BLaER1 (cell line): ENCODE measurements around the gene STYXL1.
"Not testable (repeated sequence)": the region's sequence is repeated elsewhere in the genome, so short reads cannot be mapped to it uniquely, and the experiment has no call there.

Experiments used
- H3K27ac ChIP-seq: shearing (Covaris generic); formaldehyde crosslinking; 2 replicates; pipeline ENCODE4 v1.8.1; 2022
- H3K27me3 ChIP-seq: shearing (Covaris generic); formaldehyde crosslinking; 2 replicates; pipeline ENCODE4 v1.8.1; 2022
- H3K36me3 ChIP-seq: shearing (Covaris generic); formaldehyde crosslinking; 2 replicates; pipeline ENCODE4 v1.8.1; 2022
- H3K4me1 ChIP-seq: shearing (Covaris generic); formaldehyde crosslinking; 2 replicates; pipeline ENCODE4 v1.8.1; 2022
- H3K4me2 ChIP-seq: shearing (Covaris generic); formaldehyde crosslinking; 2 replicates; pipeline ENCODE4 v1.8.1; 2022
- H3K4me3 ChIP-seq: shearing (Covaris generic); formaldehyde crosslinking; 2 replicates; pipeline ENCODE4 v1.8.1; 2022
- H3K9ac ChIP-seq: shearing (Covaris generic); formaldehyde crosslinking; 2 replicates; pipeline ENCODE4 v1.8.1; 2022
- H3K9me3 ChIP-seq: shearing (Covaris generic); formaldehyde crosslinking; 2 replicates; pipeline ENCODE4 v1.8.1; 2022
- H4K20me1 ChIP-seq: shearing (Covaris generic); formaldehyde crosslinking; 2 replicates; pipeline ENCODE4 v1.8.1; 2022
- Cebpa-rat ChIP-seq: shearing (Covaris generic); IDR thresholded peaks from 2 replicates; pipeline ENCODE4 v1.8.1; 2022

The STYXL1 gene

GRCh38 chr7:76016191-76016947 is 31.4 kb downstream of the STYXL1 start:
- H3K4me3 ChIP-seq = no peak overlapping the region
- H3K9ac ChIP-seq = no peak overlapping the region
- H3K4me1 ChIP-seq = peaks cover 27% of the 10 kb centered on the region
- H3K27ac ChIP-seq = no peak overlapping the region
- H3K9me3 ChIP-seq = peaks cover 7% of the 10 kb centered on the region; the same call in 1 of the 2 replicates
- no peak for TF ChIP-seq Cebpa-rat
- no peak overlapping the region for H3K4me2 ChIP-seq
- H4K20me1 ChIP-seq = peaks cover 31% of the 10 kb centered on the region
- H3K36me3 ChIP-seq = peaks cover 78% of the 10 kb centered on the region
- peaks cover 2% of the 10 kb centered on the region; the same call in 1 of the 2 replicates for H3K27me3 ChIP-seq

- no peak for TF ChIP-seq Cebpa-rat
- Histone ChIP-seq H3K27me3 (peaks cover 2% of the 10 kb centered on the region; the same call in 1 of the 2 replicates), H4K20me1 (peaks cover 71% of the 10 kb centered on the region), H3K9ac (no peak overlapping the region), H3K9me3 (peaks cover 7% of the 10 kb centered on the region; the same call in 1 of the 2 replicates), H3K4me2 (peak overlapping the region; percentile 77), H3K4me1 (peaks cover 56% of the 10 kb centered on the region), H3K4me3 (no peak overlapping the region), H3K36me3 (peaks cover 35% of the 10 kb centered on the region), H3K27ac (0 out of 2 replicates have a peak overlapping the region, but pooled peaks have one; percentile 43)
Measured at GRCh38 chr7:76011442-76011861, 36.3 kb downstream of the STYXL1 start.

GRCh38 chr7:76009672-76010600 is 37.9 kb downstream of the STYXL1 start:
- no peak for TF ChIP-seq Cebpa-rat
- Histone ChIP-seq H3K4me1 (peaks cover 56% of the 10 kb centered on the region), H4K20me1 (peaks cover 74% of the 10 kb centered on the region), H3K9ac (peak overlapping the region; percentile 27; the same call in 1 of the 2 replicates), H3K4me2 (peak overlapping the region; percentile 77), H3K27ac (peak overlapping the region; percentile 23; the same call in 1 of the 2 replicates), H3K27me3 (peaks cover 2% of the 10 kb centered on the region; the same call in 1 of the 2 replicates), H3K4me3 (no peak overlapping the region), H3K9me3 (no peaks in the 10 kb centered on the region), H3K36me3 (peaks cover 37% of the 10 kb centered on the region)

GRCh38 chr7:76008156-76008687 is 39.6 kb downstream of the STYXL1 start:
- H3K4me1 ChIP-seq = peaks cover 56% of the 10 kb centered on the region
- H4K20me1 ChIP-seq = peaks cover 74% of the 10 kb centered on the region
- peaks cover 38% of the 10 kb centered on the region for H3K36me3 ChIP-seq
- H3K27me3 ChIP-seq = no peaks in the 10 kb centered on the region
- H3K9me3 ChIP-seq = no peaks in the 10 kb centered on the region
- H3K4me2 ChIP-seq = peak overlapping the region; percentile 77
- H3K27ac ChIP-seq = no peak overlapping the region
- TF ChIP-seq Cebpa-rat = no peak
- no peak overlapping the region for H3K9ac ChIP-seq
- no peak overlapping the region for H3K4me3 ChIP-seq

DNA sequence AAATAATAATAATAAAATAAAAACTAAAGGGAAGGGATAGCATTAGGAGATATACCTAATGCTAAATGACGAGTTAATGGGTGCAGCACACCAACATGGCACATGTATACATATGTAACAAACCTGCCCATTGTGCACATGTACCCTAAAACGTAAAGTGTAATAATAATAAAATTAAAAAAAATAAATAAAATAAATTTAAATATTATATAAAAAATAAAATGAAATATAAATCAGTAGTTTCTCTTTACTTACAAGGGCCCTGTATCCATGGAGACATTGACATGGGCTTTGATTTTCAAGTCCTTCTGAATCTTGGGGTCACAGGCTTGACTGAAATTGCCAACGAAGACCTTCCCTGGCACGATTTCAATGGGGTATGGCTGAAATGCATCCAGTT is 42.8 kb downstream of the STYXL1 start:
- H3K27ac ChIP-seq = not testable (repeated sequence)
- H4K20me1 ChIP-seq = peaks cover 49% of the 10 kb centered on the region

DNA sequence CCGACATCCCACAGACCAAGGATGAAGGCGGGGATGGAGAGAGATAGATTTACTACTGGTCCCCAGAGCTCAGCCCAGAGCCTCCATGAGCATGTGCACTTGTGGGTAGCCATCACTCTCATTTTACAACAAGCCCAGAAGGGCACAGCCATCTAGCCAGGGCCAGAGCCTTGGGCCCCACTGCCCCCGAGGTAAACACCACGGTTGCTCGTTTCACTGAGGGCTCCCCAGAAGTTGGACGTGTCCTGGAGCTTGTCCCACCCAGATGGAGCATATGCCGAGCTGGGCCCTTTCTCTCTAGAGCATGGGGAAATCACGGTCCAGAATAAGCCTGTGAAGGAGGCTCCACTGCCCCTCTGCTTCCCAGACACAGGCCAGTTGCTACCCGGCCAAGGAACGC is 44.4 kb downstream of the STYXL1 start:
- Histone ChIP-seq H4K20me1 (peaks cover 34% of the 10 kb centered on the region), H3K4me1 (peaks cover 11% of the 10 kb centered on the region), H3K9me3 (no peaks in the 10 kb centered on the region; the same call in 1 of the 2 replicates), H3K9ac (no peak overlapping the region), H3K27ac (no peak overlapping the region), H3K27me3 (no peaks in the 10 kb centered on the region), H3K36me3 (peaks cover 75% of the 10 kb centered on the region), H3K4me2 (no peak overlapping the region), H3K4me3 (no peak overlapping the region)
- no peak for TF ChIP-seq Cebpa-rat

More for the DNA sequence above, 42.8 kb downstream of the STYXL1 start:
- not testable (repeated sequence) for H3K9ac ChIP-seq, H3K9me3 ChIP-seq, H3K4me3 ChIP-seq, H3K27me3 ChIP-seq, H3K4me2 ChIP-seq
- H3K36me3 ChIP-seq = peaks cover 60% of the 10 kb centered on the region
- H3K4me1 ChIP-seq = peaks cover 27% of the 10 kb centered on the region

GRCh38 chr7:76002822-76003221 is 45.0 kb downstream of the STYXL1 start:
- H3K4me1 ChIP-seq = peaks cover 6% of the 10 kb centered on the region
- H3K9me3 ChIP-seq = no peaks in the 10 kb centered on the region; the same call in 1 of the 2 replicates
- no peak overlapping the region for H3K4me3 ChIP-seq
- no peak overlapping the region for H3K4me2 ChIP-seq
- H3K27ac ChIP-seq = no peak overlapping the region
- no peak for TF ChIP-seq Cebpa-rat
- H3K9ac ChIP-seq = no peak overlapping the region
- peaks cover 28% of the 10 kb centered on the region for H4K20me1 ChIP-seq
- H3K27me3 ChIP-seq = no peaks in the 10 kb centered on the region
- H3K36me3 ChIP-seq = peaks cover 78% of the 10 kb centered on the region

DNA sequence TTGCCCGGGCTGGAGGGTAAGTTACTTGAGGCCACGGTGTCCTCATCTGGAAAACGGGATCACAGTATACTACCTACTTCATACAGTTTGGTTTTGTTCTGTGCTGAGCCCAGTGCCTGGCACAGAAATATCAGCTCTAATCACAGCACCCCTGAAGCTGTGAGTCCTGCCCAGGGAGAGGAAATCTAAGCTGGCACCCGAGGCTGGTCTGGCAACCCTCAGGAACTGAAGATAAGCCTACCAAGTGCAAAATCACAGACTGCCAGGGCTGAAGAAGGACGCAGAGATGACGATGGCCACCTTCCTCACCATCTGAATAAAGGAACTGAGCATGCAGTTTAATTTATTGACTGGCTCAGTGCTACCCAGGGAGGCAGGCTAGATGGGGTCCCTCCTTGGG is 45.7 kb downstream of the STYXL1 start:
- peaks cover 81% of the 10 kb centered on the region for H3K36me3 ChIP-seq
- no peak overlapping the region for H3K4me3 ChIP-seq
- peaks cover 6% of the 10 kb centered on the region for H3K4me1 ChIP-seq
- TF ChIP-seq Cebpa-rat = no peak
- no peak overlapping the region for H3K4me2 ChIP-seq
- no peak overlapping the region for H3K27ac ChIP-seq
- H3K9me3 ChIP-seq = no peaks in the 10 kb centered on the region; the same call in 1 of the 2 replicates
- H3K27me3 ChIP-seq = no peaks in the 10 kb centered on the region
- H3K9ac ChIP-seq = no peak overlapping the region
- peaks cover 22% of the 10 kb centered on the region for H4K20me1 ChIP-seq

DNA sequence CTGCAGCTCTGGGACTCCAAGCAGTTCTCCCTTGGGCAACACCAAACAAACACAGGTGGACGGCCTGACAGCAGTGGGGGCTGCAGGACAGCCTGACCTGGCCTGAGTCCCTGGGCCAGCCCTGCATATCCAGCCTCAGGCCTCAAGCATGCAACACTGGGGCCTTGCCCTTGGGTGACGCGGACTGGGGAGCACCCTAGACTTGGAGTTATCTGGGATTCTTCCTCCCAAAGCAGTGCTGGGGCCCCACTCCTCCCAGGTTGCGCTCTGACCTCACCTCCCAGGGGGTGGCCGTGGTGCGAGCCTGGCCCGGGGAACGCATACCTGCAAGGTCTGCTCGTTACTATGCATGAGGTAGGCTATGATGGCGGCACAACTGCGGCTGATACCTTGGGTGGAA is 47.2 kb downstream of the STYXL1 start:
- no peaks in the 10 kb centered on the region; the same call in 1 of the 2 replicates for H3K9me3 ChIP-seq
- H3K9ac ChIP-seq = no peak overlapping the region
- H3K27ac ChIP-seq = no peak overlapping the region
- H3K4me3 ChIP-seq = no peak overlapping the region
- no peaks in the 10 kb centered on the region for H3K27me3 ChIP-seq
- no peak overlapping the region for H3K4me2 ChIP-seq
- H3K36me3 ChIP-seq = peaks cover 91% of the 10 kb centered on the region
- TF ChIP-seq Cebpa-rat = no peak
- 0 out of 2 replicates have a peak, but pooled peaks cover 8% of the 10 kb centered on the region for H4K20me1 ChIP-seq
- H3K4me1 ChIP-seq = peaks cover 11% of the 10 kb centered on the region
